Transverse colon (tissue), 4 donors: ENCODE data around the gene LRCH3. TPM values are rescaled to one million over a fixed set of nuclear protein-coding genes. Genes with fewer than 3 reads are reported as not detected.

ENCODE experiments used
- DNase-seq: peaks from one replicate; pipeline ENCODE4 v3.0.0-alpha.2; 2019
- H3K27ac ChIP-seq, 4 donors: fragments of 200-600 bp; sonication (generic); 2 replicates each; pipeline ENCODE4 v1.5.1; 2016 to 2018; ENCODE audit warnings: inconsistent platforms in 4 of 4
- H3K27me3 ChIP-seq: fragments of 200-600 bp; sonication (generic); 2 replicates; pipeline ENCODE4 v1.5.1; 2017; ENCODE audit warnings: inconsistent platforms
- H3K36me3 ChIP-seq, 4 donors: fragments of 200-600 bp; sonication (generic); 2 replicates each; pipeline ENCODE4 v1.5.1; 2017 to 2019; ENCODE audit warnings: inconsistent platforms in 4 of 4
- H3K4me1 ChIP-seq, 4 donors: fragments of 200-600 bp; sonication (generic); 2 replicates each; pipeline ENCODE4 v1.5.1; 2017 to 2020; ENCODE audit warnings: inconsistent platforms in 4 of 4
- H3K4me3 ChIP-seq, 4 donors: fragments of 200-600 bp; sonication (generic); 1 replicate in 1 of 4; 2 replicates in 3 of 4; pipeline versions ENCODE4 v1.5.1 to v1.6.1; 2017 to 2019; ENCODE audit warnings: inconsistent platforms in 4 of 4
- H3K9me3 ChIP-seq, 2 donors: fragments of 200-600 bp; sonication (generic); 2 replicates each; pipeline ENCODE4 v1.5.1; 2017 to 2019; ENCODE audit warnings: inconsistent platforms in 2 of 2
- EP300 ChIP-seq: sonication (generic); formaldehyde crosslinking; IDR thresholded peaks from one replicate; pipeline ENCODE4 v1.6.1; 2017; ENCODE audit warnings: antibody characterized with exemption, low read depth
- POLR2A ChIP-seq: fragments of 450-650 bp; IDR thresholded peaks from one replicate; pipeline ENCODE4 v1.6.1; 2016; ENCODE audit warnings: antibody characterized with exemption, mild to moderate bottlenecking, moderate library complexity
- POLR2AphosphoS5 ChIP-seq, 3 donors: sonication (generic); formaldehyde crosslinking; IDR thresholded peaks; one replicate each; pipeline ENCODE4 v1.6.1; 2016; ENCODE audit warnings: antibody characterized with exemption in 3 of 3
- WGBS, 2 donors: methylation state at CpG; one replicate each; pipeline ENCODE4 v1.1.5; 2018; ENCODE audit warnings: low coverage in 1 of 2; 5-methylcytosine and 5-hydroxymethylcytosine counted together
- in situ Hi-C, 4 donors: fragments of 200-750 bp; cut with MboI; loops; one replicate each; pipeline versions ENCODE4 v1.15.0 to v1.15.1; 2017; ENCODE audit warnings: low sequenced_read_pairs in 3 of 4, low pct_ligation_motif_present in 1 of 4, low pct_unique_long_range_greater_than_20kb in 1 of 4
- intact Hi-C: fragments of 100-400 bp; cut with DNase I; formaldehyde crosslinking; loops from one replicate; pipeline ENCODE4 v1.15.1; 2023; ENCODE audit warnings: low total_unique reads
- total RNA-seq, 4 donors: library from RNA; depleted of rRNA; stranded (reverse); fragments of >200 nt; gene quantifications; one replicate each; pipeline ENCODE4 v1.1.0, GENCODE V29; 2016
- TF ChIP-seq, protein P1 (sequence below), 5 experiments: fragments of 200-600 bp in 3 of 5; fragments of 450-650 bp in 2 of 5; sonication (generic) in 3 of 5; IDR thresholded peaks; 1 replicate in 2 of 5; 2 replicates in 3 of 5; pipeline ENCODE4 v1.5.1; 2016 to 2017; ENCODE audit warnings: antibody characterized with exemption in 5 of 5, inconsistent platforms in 3 of 5, mild to moderate bottlenecking in 2 of 5, moderate library complexity in 1 of 5

Gene LRCH3
- total RNA-seq, 4 donors from 2014 or later, result 36.0 to 122 (median 51.2) TPM

DNA sequence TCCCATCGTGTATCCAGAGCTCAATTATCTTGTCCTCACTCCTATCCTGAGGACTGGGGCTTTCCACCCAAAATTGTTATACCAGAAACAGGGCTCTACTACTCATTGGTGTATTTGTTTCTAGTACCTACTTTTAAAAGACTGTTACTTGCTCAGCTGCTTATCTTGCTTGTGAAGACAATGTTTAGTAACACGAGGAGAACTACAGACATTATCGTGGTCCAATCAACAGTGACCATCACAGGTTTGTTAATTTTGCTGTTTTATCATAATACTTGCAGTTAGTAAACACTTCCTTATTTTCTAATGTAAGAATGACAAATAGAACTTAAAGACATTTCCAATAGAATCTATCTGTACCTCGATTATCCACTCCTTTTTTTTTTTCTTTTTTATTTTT is 13.5 kb downstream of the LRCH3 start:
- intact Hi-C loops, result no loop called here
- H3K4me1 ChIP-seq, result peaks cover 4 to 43% (median 17%) of the 10 kb centered on the region in 4 donors
- H3K4me3 ChIP-seq, result no peak overlapping the region
- DNase-seq, result no peak
- H3K27me3 ChIP-seq, result no peaks in the 10 kb centered on the region
- TF ChIP-seq POLR2A, result no peak
- TF ChIP-seq, protein P1, sequence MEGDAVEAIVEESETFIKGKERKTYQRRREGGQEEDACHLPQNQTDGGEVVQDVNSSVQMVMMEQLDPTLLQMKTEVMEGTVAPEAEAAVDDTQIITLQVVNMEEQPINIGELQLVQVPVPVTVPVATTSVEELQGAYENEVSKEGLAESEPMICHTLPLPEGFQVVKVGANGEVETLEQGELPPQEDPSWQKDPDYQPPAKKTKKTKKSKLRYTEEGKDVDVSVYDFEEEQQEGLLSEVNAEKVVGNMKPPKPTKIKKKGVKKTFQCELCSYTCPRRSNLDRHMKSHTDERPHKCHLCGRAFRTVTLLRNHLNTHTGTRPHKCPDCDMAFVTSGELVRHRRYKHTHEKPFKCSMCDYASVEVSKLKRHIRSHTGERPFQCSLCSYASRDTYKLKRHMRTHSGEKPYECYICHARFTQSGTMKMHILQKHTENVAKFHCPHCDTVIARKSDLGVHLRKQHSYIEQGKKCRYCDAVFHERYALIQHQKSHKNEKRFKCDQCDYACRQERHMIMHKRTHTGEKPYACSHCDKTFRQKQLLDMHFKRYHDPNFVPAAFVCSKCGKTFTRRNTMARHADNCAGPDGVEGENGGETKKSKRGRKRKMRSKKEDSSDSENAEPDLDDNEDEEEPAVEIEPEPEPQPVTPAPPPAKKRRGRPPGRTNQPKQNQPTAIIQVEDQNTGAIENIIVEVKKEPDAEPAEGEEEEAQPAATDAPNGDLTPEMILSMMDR (IDR thresholded peaks at IDR 0.05), result no peak
- no peak for TF ChIP-seq EP300
- no peak for TF ChIP-seq POLR2AphosphoS5 (IDR thresholded peaks at IDR 0.05)
- no peaks in the 10 kb centered on the region for H3K9me3 ChIP-seq
- no peak overlapping the region for H3K27ac ChIP-seq
- 70 to 83% methylated on average over 4 of the region's 4 CpGs for WGBS, 2 donors
- in situ Hi-C loops, result no loop called here
- no peaks in the 10 kb centered on the region for H3K36me3 ChIP-seq

DNA sequence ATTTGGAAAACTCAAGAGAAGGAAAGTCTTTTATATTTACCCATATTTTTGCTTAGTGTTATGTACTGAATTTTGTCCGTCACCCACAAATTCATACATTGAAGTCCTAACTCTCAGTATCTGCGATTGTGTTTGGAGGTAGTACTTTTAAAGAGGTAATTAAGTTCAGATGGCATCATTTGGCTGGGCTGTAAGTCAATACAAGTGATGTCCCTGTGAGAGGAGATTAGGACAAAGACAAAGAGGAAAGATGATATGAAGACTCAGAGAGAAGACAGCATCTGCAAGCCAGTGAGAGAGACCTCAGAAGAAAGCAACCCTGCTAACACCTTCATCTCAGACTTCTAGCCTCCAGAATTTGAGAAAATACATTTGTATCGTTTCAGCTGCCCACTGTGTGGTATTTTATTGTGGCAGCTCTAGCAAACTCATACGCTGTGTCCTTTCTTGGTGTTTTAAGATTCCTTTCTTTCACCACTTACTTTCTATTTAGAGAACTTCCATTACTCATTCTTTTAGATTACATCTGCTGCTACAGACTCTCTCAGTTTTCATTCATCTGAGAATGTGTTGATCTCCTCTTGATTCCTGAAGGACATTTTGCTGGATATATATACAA is 17.0 kb downstream of the LRCH3 start:
- Histone ChIP-seq H3K27me3 (no peaks in the 10 kb centered on the region), H3K36me3 (no peaks in the 10 kb centered on the region), H3K9me3 (no peaks in the 10 kb centered on the region), H3K4me1 (peaks cover 4 to 36% (median 14%) of the 10 kb centered on the region in 4 donors), H3K4me3 (no peak overlapping the region), H3K27ac (peak overlapping the region; percentile 35 to 72 (median 58))
- DNase-seq, result no peak
- intact Hi-C loops, result no loop called here
- 82 to 84% methylated on average over 4 of the region's 4 CpGs for WGBS, 2 donors
- in situ Hi-C loops, result no loop called here
- TF ChIP-seq, protein P1 (IDR thresholded peaks at IDR 0.05), result no peak
- TF ChIP-seq EP300, result no peak
- no peak for TF ChIP-seq POLR2A
- TF ChIP-seq POLR2AphosphoS5 (IDR thresholded peaks at IDR 0.05), result no peak

DNA sequence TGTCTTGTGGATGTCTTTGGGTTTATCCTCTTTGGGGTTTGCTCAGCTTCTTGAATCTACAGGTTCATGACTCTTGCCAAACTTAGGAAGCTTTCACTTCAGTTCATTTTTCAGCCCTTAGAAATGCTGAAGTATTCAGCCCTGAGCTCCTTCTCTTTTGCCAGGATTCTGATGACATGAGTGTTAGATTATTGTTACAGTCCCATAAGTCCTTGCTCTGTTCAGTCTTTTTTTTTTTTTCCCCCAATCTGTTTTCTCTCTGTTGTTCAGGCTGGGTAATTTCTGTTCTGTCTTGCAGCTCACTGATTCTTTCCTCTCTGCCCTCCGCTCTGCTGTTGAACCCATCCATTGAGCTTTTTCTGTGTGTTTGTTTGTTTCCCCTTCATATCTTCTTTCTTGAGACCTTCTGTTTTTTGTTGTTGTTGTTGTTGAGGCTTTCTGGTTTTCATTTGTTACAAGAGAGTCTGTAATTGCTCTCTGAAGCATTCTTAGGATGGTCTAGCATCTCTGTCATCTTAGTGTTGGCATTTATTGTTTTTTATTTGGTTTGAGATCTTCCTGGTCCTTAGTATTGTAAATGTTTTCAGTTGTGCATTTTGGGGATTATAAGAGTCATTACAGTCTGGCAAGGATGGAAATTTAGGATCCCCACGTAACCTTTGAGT is 18.4 kb downstream of the LRCH3 start:
- TF ChIP-seq POLR2AphosphoS5 (IDR thresholded peaks at IDR 0.05), result no peak
- no peak for TF ChIP-seq EP300
- no peak for TF ChIP-seq POLR2A
- TF ChIP-seq, protein P1 (IDR thresholded peaks at IDR 0.05), result no peak
- in situ Hi-C loops, result no loop called here

DNA sequence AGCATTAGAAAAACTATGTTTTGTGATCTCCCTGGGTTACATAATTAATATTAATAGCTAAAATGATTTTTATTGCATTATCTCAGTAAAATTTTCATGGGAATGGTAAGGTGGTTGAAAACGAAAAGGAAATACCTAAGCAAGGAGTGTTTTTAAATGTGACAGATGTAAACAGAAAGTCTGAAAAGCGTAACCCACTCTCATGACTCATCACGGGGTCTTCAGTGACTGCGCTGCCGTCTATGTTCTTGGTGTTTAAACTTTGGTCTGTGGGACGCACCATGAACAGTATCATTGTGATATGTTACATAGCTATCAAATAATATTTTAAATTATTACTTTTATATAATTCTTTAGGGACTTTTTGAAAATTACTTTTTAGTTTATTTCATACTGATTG is 19.8 kb downstream of the LRCH3 start:
- intact Hi-C loops, result no loop called here
- 84 to 89% methylated on average over 6 of the region's 6 CpGs for WGBS, 2 donors
- TF ChIP-seq POLR2AphosphoS5 (IDR thresholded peaks at IDR 0.05) (no peak), POLR2A (no peak), EP300 (no peak)
- Histone ChIP-seq H3K27me3 (no peaks in the 10 kb centered on the region), H3K27ac (peak overlapping the region in 2 of 4 donors; percentile 58 to 72), H3K9me3 (no peaks in the 10 kb centered on the region), H3K36me3 (no peaks in the 10 kb centered on the region), H3K4me1 (peaks cover 4 to 34% (median 14%) of the 10 kb centered on the region in 4 donors), H3K4me3 (no peak overlapping the region)
- no peak for DNase-seq
- in situ Hi-C loops, result no loop called here

More for the DNA sequence above, 18.4 kb downstream of the LRCH3 start:
- 44 to 50% methylated on average over 2 of the region's 2 CpGs for WGBS, 2 donors
- no peaks in the 10 kb centered on the region for H3K27me3 ChIP-seq
- no peak for DNase-seq
- intact Hi-C loops, result no loop called here
- no peaks in the 10 kb centered on the region for H3K9me3 ChIP-seq
- peaks cover 4 to 35% (median 14%) of the 10 kb centered on the region in 4 donors for H3K4me1 ChIP-seq
- peak overlapping the region; percentile 35 to 72 (median 58) for H3K27ac ChIP-seq
- no peak overlapping the region for H3K4me3 ChIP-seq
- no peaks in the 10 kb centered on the region for H3K36me3 ChIP-seq
